WI38 (cell line): ENCODE data around the gene STAT3.
"Not testable (repeated sequence)": the region's sequence is repeated elsewhere in the genome, so short reads cannot be mapped to it uniquely, and the experiment has no call there.

Experiments
- H3K4me3 ChIP-seq: 2 replicates; pipeline ENCODE4 v1.5.1; 2011; ENCODE audit warnings: low read depth, mild to moderate bottlenecking, control low read depth, low read length
- TF ChIP-seq, protein P1 (sequence below): IDR thresholded peaks from 2 replicates; pipeline ENCODE4 v1.5.1; 2012; ENCODE audit warnings: low read depth, mild to moderate bottlenecking, control low read depth, low read length

The STAT3 gene

DNA sequence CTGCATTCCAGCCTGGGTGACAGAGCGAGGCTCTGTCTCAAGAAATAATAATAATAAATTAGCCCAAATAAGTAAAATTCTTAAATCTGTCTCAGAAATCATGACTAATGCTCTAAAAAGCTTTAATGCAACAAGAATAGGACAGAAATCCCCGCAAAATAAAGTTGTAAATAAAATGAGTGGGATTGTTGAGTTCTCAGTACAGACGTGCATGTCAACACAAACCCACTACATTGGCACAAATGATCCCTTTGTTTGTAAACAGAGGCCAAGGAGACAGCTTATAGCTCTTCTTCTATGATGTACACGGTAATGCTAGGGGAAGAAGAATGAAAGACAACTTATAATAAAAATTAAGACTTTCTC lies 118.1 kb downstream of the STAT3 start:
- H3K4me3 ChIP-seq, result no peak overlapping the region
- TF ChIP-seq, protein P1, sequence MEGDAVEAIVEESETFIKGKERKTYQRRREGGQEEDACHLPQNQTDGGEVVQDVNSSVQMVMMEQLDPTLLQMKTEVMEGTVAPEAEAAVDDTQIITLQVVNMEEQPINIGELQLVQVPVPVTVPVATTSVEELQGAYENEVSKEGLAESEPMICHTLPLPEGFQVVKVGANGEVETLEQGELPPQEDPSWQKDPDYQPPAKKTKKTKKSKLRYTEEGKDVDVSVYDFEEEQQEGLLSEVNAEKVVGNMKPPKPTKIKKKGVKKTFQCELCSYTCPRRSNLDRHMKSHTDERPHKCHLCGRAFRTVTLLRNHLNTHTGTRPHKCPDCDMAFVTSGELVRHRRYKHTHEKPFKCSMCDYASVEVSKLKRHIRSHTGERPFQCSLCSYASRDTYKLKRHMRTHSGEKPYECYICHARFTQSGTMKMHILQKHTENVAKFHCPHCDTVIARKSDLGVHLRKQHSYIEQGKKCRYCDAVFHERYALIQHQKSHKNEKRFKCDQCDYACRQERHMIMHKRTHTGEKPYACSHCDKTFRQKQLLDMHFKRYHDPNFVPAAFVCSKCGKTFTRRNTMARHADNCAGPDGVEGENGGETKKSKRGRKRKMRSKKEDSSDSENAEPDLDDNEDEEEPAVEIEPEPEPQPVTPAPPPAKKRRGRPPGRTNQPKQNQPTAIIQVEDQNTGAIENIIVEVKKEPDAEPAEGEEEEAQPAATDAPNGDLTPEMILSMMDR, result no peak

DNA sequence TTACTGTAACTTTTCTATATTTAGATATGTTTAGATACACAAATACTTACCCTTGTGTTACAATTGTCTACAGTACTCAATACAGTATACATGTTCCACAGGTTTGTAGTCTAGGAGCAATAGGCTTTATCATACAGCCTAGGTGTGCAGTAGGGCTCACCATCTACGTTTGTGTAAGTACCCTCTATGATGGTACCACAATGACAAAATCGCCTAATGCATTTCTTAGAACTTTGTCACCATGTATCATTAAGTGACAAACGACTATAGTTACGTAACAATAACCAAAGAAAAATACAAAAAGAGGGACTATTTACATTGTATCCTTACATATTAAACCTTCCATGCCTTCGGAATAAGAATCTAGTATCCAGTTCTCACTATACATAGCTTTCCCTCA lies 120.0 kb downstream of the STAT3 start:
- TF ChIP-seq, protein P1, result no peak
- H3K4me3 ChIP-seq, result no peak overlapping the region

DNA sequence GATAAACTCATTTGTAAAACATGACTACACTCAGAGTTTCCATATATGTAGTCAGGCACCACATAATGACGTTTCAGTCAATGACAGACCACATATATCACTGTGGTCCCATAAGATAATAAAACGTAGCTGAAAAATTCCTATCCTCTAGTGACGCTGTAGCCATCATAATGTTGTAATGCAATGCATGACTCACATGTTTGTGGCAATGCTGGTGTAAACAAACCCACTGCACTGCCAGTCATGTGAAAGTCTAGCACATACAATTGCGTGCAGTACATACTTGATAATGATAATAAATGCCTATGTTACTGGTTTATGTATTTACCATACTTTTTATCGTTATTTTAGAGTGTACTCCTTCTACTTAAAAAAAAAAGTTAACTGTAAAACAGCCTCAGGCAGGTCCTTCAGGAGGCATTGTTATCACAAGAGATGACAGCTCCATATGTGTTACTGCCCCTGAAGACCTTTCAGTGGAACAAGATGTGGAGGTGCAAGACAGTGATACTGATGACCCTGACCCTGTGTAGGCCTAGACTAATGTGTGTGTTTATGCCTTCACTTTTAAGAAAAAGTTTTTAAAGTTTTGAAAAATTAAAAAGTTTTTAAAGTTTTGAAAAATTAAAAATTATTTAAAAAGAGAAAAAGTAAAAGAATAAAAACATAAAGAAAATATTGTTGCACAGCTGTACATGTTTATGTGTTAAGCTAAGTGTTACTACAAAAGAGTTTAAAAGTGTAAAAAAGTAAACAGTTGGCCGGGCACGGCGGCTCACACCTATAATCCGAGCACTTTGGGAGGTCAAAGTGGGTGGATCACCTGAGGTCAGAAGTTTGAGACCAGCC lies 121.1 kb downstream of the STAT3 start:
- TF ChIP-seq, protein P1, result no peak
- no peak overlapping the region for H3K4me3 ChIP-seq

DNA sequence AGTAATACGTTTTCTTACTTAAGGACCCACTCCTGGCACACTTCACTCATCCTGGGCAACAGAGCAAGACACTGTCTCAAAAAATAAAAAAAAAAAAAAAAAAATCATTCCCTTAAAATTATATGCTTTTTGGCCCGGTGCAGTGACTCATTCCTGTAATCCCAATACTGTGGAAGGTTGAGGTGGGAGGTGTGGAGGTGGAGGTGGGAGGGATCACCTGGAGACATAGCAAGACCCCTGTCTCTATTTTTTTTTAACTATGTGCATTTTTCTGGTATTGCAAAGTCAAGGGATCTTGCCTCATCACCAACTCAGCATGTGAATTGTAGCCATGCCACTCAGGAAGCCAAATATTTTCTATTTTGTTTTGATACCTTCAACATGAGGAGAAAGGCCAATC lies 121.8 kb downstream of the STAT3 start:
- TF ChIP-seq, protein P1, result no peak
- no peak overlapping the region for H3K4me3 ChIP-seq

DNA sequence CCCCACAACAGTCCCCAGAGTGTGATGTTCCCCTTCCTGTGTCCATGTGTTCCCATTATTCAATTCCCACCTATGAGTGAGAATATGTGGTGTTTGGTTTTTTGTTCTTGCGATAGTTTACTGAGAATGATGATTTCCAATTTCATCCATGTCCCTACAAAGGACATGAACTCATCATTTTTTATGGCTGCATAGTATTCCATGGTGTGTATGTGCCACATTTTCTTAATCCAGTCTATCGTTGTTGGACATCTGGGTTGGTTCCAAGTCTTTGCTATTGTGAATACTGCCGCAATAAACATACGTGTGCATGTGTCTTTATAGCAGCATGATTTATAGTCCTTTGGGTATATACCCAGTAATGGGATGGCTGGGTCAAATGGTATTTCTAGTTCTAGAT lies 123.9 kb downstream of the STAT3 start:
- H3K4me3 ChIP-seq, result not testable (repeated sequence)
